Medulla oblongata (tissue), 1 donor: ENCODE measurements around the gene TNNI2.

ENCODE experiments used
- DNase-seq: peaks from one replicate; pipeline ENCODE4 v3.0.0-alpha.2; 2015; ENCODE audit errors: extremely low spot score

TNNI2 gene

DNA sequence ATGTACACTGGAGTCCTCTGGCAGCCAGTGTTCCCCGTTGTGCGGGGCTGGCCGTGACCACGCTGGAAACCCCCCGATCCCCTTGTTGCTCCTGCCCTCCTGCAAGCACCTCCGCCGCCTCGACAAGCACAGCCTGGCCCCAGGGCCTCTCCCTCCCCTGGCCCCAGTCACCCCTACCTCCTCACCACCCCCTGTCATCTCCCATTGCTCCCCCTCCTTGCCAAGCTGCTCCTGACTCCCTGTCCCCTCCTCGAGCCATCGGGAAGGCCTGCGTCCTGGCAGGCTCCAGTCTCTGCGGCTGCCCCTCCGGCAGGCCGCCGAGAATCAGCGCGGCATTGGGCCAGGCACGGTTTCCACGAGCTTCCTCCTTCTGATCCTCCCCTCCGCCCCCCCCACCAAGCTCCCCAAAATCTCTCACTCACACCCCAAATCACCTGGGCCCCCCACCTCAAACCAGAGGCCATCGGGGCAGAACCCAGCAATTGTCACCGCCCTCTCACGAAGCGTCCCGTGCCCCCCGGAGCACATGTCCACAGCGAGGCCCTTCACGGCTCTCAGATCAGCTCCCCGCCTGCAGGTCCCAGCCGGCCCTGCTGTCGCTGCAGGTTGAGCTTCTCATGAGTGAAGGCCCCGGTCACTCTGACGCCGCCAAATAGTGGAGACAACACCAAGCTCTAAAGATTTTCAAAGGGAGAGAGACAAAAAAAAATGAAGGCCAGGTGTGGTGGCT is 8.4 kb downstream of the TNNI2 start:
- DNase-seq = no peak

DNA sequence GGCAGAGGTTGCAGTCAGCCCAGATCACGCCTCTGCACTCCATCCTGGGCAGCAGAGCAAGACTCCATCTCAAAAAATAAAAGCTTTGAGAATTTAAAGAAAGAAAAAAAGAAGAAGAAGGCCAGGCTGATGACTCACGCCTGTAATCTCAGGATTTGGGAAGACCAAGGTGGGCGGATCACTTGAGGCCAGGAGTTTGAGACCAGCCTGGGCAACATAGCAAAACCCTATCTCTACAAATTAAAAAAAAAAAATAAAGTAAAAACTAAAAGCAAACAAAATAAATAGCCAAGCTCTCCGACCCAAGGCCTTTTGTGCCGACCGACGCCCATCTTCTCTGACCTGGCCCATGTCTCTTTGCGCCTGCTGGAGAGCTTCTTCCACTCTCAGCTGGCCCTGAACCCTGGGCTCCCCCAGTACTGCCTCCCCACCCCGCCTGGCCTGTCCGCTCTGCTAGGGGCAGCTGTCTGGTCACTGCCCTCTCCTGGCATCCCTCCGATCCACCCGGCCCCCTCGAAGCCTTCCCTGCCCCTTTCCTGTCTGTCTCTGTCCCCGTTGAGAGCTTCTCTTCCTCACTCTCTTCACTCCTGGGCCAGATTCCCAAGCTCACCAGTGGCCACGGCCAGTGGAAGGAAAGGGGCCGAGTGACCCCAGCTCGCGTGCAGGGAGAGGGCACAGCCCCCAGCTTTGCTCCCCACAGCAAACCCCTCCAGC is 9.3 kb downstream of the TNNI2 start:
- no peak for DNase-seq

GRCh38 chr11:1848640-1849430 is 10.1 kb downstream of the TNNI2 start:
- no peak for DNase-seq

DNA sequence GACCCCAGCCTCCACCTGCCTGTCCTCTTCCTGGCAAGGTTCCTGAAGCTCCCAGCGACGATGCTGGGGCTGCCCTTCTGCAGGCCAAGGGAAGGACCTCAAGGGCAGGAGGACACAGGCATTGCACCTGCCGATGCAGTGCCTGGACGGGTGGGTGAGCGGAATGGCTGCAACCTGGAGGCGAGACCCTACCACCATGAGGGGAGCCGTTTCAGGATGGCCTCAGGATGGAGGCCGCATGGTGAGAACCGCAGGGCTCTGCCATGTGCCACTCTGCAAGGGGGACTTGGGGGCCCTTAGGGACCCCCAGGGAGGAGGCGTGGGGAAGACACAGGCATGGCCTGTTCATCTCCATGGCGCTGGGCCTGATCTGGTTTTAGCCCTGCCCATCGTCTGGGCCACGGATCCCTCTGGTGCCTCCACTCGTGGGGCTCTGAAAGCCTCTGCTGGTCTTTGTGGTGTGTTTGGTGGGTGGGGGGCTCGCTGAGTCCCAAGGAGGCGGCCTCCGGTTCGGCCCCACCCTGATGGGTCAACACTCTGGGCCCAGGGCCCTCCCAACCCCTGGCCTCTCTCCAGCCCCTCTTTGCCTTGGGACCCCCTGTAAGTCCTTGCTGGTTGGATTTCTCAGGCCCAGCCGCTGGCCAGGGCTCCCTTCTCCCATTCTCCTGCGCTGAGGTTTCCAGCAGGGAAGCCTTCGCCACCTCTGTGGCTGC is 12.8 kb downstream of the TNNI2 start:
- no peak for DNase-seq

DNA sequence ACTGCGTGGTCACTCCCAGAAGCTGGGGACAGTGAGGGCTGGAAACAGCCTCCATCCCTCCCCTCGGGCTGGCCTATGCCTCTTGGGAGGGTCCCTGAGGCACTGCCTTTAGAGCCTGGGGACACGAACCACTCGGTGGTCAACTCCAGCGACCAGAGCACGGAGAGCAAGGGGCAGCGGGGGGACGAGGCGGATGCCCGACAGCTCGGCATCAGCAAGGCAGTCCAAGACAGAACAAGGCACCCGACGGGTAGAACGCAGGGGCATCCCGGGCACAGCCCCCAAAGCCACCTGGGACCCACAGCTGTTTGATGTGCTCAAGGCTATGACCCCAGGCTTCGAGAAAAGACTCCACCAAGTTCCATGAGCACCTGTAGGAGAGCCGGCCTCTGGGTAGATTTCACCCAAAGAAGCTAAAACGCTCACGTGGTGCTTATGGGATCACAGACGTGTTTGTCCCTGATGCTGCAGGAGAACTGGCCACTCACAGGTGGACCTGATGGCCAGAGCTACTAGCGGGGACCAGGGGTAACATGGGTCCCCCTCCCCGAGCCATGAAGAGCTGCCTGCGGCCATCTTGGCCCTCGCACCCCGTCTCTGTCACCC is 13.6 kb downstream of the TNNI2 start:
- DNase-seq = no peak

DNA sequence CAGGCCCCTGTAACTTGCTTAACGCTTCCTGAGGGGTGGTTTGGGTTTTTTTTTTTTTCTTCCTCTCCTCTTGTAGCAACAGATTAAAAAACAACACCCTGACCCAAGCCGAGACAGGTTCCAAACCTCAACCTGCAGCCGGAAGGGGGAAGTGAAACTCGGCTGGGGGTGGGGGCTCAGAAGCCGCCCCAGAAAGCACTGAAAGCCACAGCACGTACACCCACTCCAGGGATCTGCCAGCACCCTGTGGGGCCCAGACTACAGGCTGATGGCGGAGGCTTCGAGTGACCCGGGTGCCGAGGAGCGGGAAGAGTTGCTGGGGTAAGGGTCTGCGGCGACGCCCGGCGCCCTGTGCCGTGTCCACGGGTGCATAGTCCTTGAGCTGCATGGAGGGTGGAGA is 14.1 kb downstream of the TNNI2 start, which contains the start of gene LSP1:
Gene LSP1 (plus strand): TSS at position 208 of the 400 bp plus-strand sequence. CDS start 61 bp downstream, at position 269.
- DNase-seq = peak; percentile 58

DNA sequence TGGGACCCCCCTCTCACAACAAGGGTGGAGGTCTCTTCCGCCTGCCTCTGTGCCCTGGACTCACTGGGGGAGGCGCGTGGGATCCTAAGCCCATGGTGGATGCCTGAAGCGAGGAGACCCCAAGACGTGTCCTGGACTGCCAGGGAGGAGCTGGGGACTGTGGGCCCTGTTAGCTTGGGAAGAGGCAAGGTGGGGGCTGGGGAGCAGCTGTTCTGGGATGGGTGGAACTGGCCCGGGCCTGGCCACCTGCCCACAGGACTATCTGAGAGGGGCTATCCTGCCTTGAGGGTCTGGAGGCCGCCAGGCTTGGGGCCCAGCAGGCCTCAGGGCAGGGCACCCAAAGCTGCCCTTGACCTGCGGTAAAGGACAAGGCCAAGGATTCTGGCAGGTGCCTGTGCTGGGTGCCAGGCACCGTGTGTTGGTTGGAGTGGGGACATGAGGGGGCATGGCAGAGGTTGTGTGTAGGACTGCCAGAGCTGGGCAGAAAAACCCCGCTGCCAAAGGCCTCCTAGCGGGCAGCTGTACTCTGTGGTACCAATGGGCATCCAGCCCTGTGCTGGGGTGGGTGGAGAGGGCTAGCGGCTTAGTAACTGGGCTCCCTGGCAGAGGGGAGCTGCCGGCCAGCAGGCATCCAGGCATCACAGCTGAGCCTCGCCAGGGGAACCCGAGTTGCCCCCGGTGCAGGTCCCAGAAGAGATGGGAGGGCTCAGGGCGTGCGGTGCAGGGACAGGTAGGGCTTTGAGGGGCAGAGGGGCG is 14.8 kb downstream of the TNNI2 start:
- no peak for DNase-seq

DNA sequence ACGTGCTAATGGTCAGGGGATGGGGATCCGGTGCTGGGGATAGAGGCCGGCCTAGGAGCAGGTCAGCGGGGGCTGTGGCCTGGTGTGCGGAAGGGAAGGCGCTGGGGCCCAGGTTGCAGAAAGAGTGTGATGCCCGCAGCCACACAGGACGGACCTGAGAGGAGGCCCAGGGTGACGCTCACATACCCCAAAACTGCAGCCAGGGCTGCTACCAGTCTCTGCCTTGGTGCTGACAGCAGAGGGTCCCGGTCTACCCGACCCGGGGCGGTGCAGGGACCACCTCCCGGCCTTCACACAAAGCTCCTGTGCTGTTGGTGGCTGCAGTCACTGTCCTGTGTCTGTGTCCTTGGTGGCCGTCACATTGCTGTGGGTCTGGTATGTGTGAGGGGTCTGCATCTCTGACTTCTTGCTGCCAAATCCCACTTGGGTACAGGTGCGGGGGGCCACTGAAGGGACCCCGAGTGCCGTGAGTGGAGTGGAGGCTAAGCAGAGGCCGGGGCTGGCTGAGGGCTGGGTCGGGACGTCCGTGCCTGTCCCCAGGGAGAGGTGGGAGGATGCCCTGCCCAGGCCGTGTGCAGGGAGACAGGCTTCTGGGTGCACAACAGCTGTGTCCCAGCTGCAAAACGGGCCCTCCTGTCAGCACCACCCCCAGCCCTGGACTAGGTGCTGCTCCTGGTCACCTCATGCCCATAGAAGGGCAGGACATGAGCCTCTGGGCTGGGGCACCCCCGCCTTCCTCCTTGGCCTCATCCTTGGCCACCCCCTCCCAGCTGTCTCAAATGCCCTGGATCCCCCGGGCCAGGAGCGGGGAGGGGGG is 15.6 kb downstream of the TNNI2 start:
- DNase-seq = no peak

DNA sequence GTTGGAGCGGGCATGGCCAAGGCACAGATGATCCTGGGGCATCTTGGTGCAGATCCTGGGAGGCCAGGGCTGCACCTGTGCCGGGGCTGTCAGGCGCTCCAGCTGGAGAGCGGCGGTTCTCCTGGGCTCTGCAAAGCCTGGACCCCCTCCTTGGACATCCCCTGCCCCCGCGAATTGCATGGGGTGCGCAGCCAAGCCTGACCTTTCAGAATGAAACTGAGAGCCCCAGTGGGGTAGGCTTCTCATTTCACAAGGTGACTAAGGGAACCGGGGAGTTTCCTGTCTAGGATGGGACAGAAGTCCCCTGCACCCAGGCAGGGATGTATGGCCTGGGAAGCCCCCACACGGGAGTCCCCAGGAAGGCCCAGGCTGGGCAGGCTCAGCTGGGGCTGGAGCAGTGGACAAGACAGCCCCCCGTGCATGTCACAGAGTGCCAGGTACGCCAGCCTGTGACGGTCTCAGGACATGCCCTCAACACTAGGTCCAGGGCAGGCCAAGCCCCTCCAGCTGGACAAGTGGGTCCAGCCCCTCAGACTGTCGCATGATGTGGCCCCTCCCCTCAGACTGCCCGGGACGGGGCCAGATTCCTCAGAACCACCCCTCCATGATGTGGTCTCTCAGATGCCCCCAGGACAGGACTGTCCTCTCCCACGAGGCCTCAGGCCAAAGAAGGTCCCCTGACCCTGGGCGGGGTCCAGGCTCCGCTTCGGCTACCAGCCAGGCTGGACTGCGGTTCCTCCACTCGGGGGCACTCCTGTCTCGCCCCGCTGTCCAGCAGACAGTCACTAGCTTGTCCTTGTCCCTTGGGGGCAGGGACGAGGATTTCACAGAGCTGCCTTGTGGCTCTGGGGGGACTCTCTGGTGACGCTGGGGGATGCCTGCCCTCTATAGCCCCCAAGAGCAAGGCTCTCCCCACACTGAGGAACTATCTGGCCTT is 16.4 kb downstream of the TNNI2 start:
- no peak for DNase-seq

GRCh38 chr11:1855886-1856265 is 17.1 kb downstream of the TNNI2 start:
- DNase-seq = no peak

DNA sequence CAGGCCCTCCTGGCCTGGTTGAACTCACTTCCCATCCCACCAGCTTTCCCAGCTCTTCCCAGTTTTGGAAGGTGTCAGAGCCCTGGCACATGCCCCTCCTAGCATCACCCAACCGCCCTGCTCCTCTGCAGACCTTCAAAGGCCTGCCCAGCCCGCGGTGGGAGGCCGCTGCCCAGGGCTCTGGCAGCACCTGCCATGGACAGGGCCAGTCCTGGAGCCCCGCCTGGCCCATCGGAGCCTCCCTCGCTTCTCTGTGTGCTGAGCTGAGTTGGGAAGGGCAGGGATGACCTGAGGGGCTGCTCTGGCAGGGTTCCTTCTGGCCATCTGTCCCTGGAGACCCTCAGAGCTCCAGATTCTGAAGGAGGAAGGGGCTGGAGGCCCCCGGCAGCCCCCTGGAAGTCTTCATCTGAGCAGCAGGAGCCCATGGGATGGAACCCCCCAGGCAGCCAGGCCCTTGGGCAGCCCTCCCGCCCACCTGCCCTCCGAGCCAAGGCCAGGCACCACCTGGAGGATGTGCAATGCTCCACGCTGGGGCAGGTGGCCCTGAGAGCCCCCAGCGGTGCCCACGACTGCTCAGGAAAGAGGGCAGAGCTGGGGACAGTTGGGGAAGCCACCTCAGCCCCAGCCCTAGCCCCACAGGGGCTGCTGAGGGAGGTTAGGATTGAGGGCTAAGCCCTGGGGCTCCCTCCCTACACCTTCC is 17.7 kb downstream of the TNNI2 start:
- no peak for DNase-seq

DNA sequence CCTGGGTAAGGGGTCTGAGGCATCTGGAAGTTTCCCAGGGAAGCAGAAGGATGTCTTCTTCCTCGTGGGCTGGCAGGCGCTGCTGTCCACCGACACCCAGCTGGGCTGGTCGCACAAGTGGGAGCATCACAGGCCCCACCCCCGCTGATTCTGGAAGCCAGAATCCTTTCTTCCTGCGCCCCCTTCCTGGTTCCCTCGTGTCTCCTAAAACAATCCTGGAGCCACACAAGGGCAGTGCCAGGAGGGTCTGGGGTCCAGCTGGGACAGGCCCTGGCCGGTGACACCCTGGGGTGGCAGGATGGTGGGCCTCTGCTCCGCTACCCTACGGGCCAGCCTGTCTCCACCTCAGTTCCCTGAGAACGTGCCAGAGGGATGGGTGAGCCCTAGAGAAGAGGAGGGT is 18.3 kb downstream of the TNNI2 start:
- no peak for DNase-seq

DNA sequence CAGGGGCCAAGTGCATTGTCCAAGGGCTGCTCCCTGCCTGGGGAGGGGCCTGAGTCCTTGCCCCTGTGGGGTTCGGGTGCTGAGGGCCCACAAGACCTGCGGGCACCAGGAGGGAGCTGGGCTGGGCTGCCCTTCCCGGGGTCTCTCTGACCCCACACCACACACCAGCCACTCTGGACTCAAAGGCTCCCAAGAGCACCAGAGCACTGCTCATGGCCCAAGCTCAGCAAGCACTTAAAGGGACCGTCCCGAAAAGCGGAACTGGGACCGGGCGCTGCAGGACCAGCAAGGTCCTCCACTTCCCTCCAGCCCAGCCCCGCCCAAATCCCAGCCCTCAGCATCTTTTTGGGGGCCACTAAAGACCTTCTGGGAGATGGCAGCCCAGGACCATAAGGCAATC is 19.4 kb downstream of the TNNI2 start:
- peak; percentile 41 for DNase-seq

GRCh38 chr11:1858576-1858975 is 19.8 kb downstream of the TNNI2 start:
- DNase-seq = no peak

GRCh38 chr11:1859004-1859403 is 20.2 kb downstream of the TNNI2 start:
- DNase-seq = no peak

DNA sequence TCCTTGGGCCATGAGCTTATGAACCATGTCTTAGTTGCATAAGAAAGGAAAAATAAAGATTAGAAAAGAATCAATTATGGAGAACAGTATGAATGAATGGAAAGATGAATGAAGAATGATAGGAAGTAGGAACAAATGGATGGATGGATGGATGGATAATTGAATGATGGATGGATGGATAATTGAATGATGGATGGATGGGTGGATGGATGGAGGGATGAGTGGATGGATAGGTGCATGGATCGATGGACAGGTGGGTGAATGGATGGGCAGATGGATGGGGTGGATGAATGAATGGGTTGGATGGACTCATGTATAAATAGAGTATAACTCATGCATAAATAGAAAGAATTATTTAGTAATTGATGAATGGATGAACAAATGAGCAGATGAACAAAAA is 21.3 kb downstream of the TNNI2 start:
- DNase-seq = no peak

DNA sequence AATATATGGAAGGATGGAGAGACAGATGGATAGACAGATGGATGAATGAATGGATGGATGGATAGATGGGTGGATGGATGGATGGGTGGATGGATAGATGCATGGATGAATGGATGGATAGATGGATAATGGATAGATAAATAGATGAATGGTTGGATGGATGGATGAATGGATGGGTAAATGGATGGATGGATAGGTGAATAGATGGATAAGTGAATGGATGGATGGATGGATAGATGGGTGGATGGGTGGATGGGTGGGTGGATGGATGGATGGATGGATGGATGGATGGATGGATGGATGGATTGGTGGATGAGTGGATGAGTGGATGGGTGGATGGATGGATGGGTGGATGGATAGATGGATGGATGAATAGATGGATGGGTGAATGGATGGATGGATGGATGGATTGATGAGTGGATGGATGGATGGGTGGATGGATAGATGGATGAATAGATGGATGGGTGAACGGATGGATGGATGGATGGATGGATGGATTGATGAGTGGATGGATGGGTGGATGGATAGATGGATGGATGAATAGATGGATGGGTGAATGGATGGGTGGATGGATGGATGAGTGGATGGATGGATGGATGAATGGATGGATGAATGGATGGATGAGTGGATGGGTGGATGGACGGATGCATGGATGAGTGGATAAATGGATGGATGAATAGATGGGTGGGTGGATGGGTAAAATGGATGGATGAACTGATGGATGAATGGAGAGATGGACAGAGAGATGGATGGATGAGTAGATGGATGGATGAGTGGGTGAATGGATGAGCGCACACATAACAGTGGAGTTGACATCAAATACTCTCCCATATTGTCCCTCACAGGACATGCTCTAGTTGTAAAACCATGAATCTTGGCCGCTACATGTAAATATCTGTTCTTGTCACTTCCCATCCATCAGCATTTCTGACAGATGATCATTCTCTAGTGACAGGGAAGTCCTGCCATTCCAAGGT is 22.9 kb downstream of the TNNI2 start:
- DNase-seq = no peak
